ENCODE measurements around the gene ZNF19.

Gene ZNF19

GRCh38 chr16:71472931-71473330 is 16.2 kb downstream of the ZNF19 start:
- no peak for DNase-seq (ENCODE audit: low read depth, low spot score)
- TF ChIP-seq SUZ12 (IDR thresholded peaks at IDR 0.05; ENCODE audit: extremely low read depth, insufficient read depth, insufficient read length), result no peak
- TF ChIP-seq ZNF274 (IDR thresholded peaks at IDR 0.05; ENCODE audit: low read depth, low read length), result no peak
- no peak for TF ChIP-seq YY1 (IDR thresholded peaks at IDR 0.05; ENCODE audit: insufficient read depth, insufficient read length)
- Histone ChIP-seq H3K4me1 (ENCODE audit: insufficient read depth, insufficient read length) (no peaks in the 10 kb centered on the region), H3K27me3 (ENCODE audit: insufficient read depth, insufficient read length) (no peaks in the 10 kb centered on the region), H3K9ac (ENCODE audit: insufficient read length, low read depth) (no peak overlapping the region), H3K9me3 (ENCODE audit: insufficient read depth, low read length) (no peaks in the 10 kb centered on the region), H3K36me3 (ENCODE audit: insufficient read depth, insufficient read length, low read length) (peaks cover 26% of the 10 kb centered on the region), H3K4me3 (ENCODE audit: insufficient read length, low read depth) (no peak overlapping the region)

DNA sequence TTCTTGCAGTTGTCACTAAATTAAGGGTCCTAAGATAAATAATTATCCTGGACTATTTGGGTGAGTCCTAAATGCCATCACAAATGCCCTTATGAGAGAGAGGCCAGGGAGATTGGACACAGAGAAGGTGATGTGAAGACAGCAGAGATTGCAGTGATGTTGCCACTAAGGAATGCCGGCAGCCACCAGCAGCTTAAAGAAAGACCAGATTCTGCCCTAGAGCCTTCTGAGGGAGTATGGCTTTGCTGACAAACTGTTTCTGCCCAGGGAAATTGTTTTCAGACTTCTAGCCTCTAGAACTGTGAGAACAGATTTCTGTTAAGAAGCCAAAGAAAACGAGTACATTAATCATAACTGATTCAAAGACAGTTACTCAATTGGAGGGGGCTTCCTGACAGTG is 17.1 kb downstream of the ZNF19 start:
- H3K9ac ChIP-seq (ENCODE audit: insufficient read length, low read depth), result no peak overlapping the region
- H3K36me3 ChIP-seq (ENCODE audit: insufficient read depth, insufficient read length, low read length), result peaks cover 19% of the 10 kb centered on the region
- no peak overlapping the region for H3K4me3 ChIP-seq (ENCODE audit: insufficient read length, low read depth)
- no peaks in the 10 kb centered on the region for H3K4me1 ChIP-seq (ENCODE audit: insufficient read depth, insufficient read length)
- DNase-seq (ENCODE audit: low read depth, low spot score), result no peak
- TF ChIP-seq SUZ12 (IDR thresholded peaks at IDR 0.05; ENCODE audit: extremely low read depth, insufficient read depth, insufficient read length) (no peak), ZNF274 (IDR thresholded peaks at IDR 0.05; ENCODE audit: low read depth, low read length) (no peak), YY1 (IDR thresholded peaks at IDR 0.05; ENCODE audit: insufficient read depth, insufficient read length) (no peak)
- no peaks in the 10 kb centered on the region for H3K27me3 ChIP-seq (ENCODE audit: insufficient read depth, insufficient read length)
- H3K9me3 ChIP-seq (ENCODE audit: insufficient read depth, low read length), result no peaks in the 10 kb centered on the region

GRCh38 chr16:71467810-71468209 is 21.3 kb downstream of the ZNF19 start:
- H3K4me3 ChIP-seq (ENCODE audit: insufficient read length, low read depth), result no peak overlapping the region
- no peak overlapping the region for H3K9ac ChIP-seq (ENCODE audit: insufficient read length, low read depth)
- H3K9me3 ChIP-seq (ENCODE audit: insufficient read depth, low read length), result no peaks in the 10 kb centered on the region
- no peak for TF ChIP-seq SUZ12 (IDR thresholded peaks at IDR 0.05; ENCODE audit: extremely low read depth, insufficient read depth, insufficient read length)
- TF ChIP-seq YY1 (IDR thresholded peaks at IDR 0.05; ENCODE audit: insufficient read depth, insufficient read length), result no peak
- TF ChIP-seq ZNF274 (IDR thresholded peaks at IDR 0.05; ENCODE audit: low read depth, low read length), result no peak
- no peaks in the 10 kb centered on the region for H3K4me1 ChIP-seq (ENCODE audit: insufficient read depth, insufficient read length)
- no peak for DNase-seq (ENCODE audit: low read depth, low spot score)
- H3K36me3 ChIP-seq (ENCODE audit: insufficient read depth, insufficient read length, low read length), result no peaks in the 10 kb centered on the region
- no peaks in the 10 kb centered on the region for H3K27me3 ChIP-seq (ENCODE audit: insufficient read depth, insufficient read length)

GRCh38 chr16:71464231-71464630 is 24.9 kb downstream of the ZNF19 start:
- no peak for DNase-seq (ENCODE audit: low read depth, low spot score)
- no peaks in the 10 kb centered on the region for H3K36me3 ChIP-seq (ENCODE audit: insufficient read depth, insufficient read length, low read length)
- no peak overlapping the region for H3K4me3 ChIP-seq (ENCODE audit: insufficient read length, low read depth)
- H3K9me3 ChIP-seq (ENCODE audit: insufficient read depth, low read length), result no peaks in the 10 kb centered on the region
- TF ChIP-seq SUZ12 (IDR thresholded peaks at IDR 0.05; ENCODE audit: extremely low read depth, insufficient read depth, insufficient read length), result no peak
- TF ChIP-seq ZNF274 (IDR thresholded peaks at IDR 0.05; ENCODE audit: low read depth, low read length), result no peak
- TF ChIP-seq YY1 (IDR thresholded peaks at IDR 0.05; ENCODE audit: insufficient read depth, insufficient read length), result no peak
- no peaks in the 10 kb centered on the region for H3K27me3 ChIP-seq (ENCODE audit: insufficient read depth, insufficient read length)
- no peak overlapping the region for H3K9ac ChIP-seq (ENCODE audit: insufficient read length, low read depth)
- H3K4me1 ChIP-seq (ENCODE audit: insufficient read depth, insufficient read length), result no peaks in the 10 kb centered on the region

- peak within 1 kb of the TSS; percentile 95 for H3K4me3 ChIP-seq (ENCODE audit: insufficient read length, low read depth)
- TF ChIP-seq YY1 (IDR thresholded peaks at IDR 0.05; ENCODE audit: insufficient read depth, insufficient read length) (no peak), ZNF274 (IDR thresholded peaks at IDR 0.05; ENCODE audit: low read depth, low read length) (no peak), SUZ12 (IDR thresholded peaks at IDR 0.05; ENCODE audit: extremely low read depth, insufficient read depth, insufficient read length) (no peak)
- H3K27me3 ChIP-seq (ENCODE audit: insufficient read depth, insufficient read length), result no peaks in the 10 kb centered on the region
- no peaks in the 10 kb centered on the region for H3K4me1 ChIP-seq (ENCODE audit: insufficient read depth, insufficient read length)
- peak; percentile 66 for DNase-seq (ENCODE audit: low read depth, low spot score)
- no peaks in the 10 kb centered on the region for H3K36me3 ChIP-seq (ENCODE audit: insufficient read depth, insufficient read length, low read length)
- peak within 1 kb of the TSS; percentile 95 for H3K9ac ChIP-seq (ENCODE audit: insufficient read length, low read depth)
- H3K9me3 ChIP-seq (ENCODE audit: insufficient read depth, low read length), result no peaks in the 10 kb centered on the region
Measured at GRCh38 chr16:71461686-71462648, 27.2 kb downstream of the ZNF19 start, which contains the start of gene ZNF23. Gene ZNF23, minus strand, starts transcription at chr16:71462247. Its CDS starts 5,451 bp downstream, at chr16:71456796.

DNA sequence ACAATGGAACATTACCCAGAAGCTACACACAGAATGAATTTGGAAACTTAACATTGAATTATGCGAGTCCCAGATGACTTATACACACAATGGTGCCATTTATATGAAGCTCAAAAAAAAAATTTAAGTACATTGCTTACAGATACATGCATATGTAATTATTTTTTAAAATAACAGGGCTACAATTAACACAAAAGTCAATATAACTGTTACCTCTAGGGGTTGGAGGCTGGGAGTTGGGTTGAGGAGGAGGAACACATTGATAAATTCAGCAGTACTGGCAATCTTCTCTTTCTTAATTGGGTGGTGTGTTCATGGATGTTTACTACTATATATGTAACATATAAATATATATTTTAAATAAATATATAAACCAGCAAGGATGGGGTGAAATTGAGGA is 28.2 kb downstream of the ZNF19 start:
- DNase-seq (ENCODE audit: low read depth, low spot score), result no peak
- TF ChIP-seq YY1 (IDR thresholded peaks at IDR 0.05; ENCODE audit: insufficient read depth, insufficient read length), result no peak
- no peak for TF ChIP-seq SUZ12 (IDR thresholded peaks at IDR 0.05; ENCODE audit: extremely low read depth, insufficient read depth, insufficient read length)
- no peak for TF ChIP-seq ZNF274 (IDR thresholded peaks at IDR 0.05; ENCODE audit: low read depth, low read length)
- no peaks in the 10 kb centered on the region for H3K4me1 ChIP-seq (ENCODE audit: insufficient read depth, insufficient read length)
- peaks cover 9% of the 10 kb centered on the region for H3K36me3 ChIP-seq (ENCODE audit: insufficient read depth, insufficient read length, low read length)
- H3K9ac ChIP-seq (ENCODE audit: insufficient read length, low read depth), result no peak overlapping the region
- H3K9me3 ChIP-seq (ENCODE audit: insufficient read depth, low read length), result no peaks in the 10 kb centered on the region
- H3K4me3 ChIP-seq (ENCODE audit: insufficient read length, low read depth), result peak overlapping the region; percentile 95
- no peaks in the 10 kb centered on the region for H3K27me3 ChIP-seq (ENCODE audit: insufficient read depth, insufficient read length)

GRCh38 chr16:71460236-71460635 is 28.9 kb downstream of the ZNF19 start:
- Histone ChIP-seq H3K9me3 (ENCODE audit: insufficient read depth, low read length) (no peaks in the 10 kb centered on the region), H3K27me3 (ENCODE audit: insufficient read depth, insufficient read length) (no peaks in the 10 kb centered on the region), H3K4me1 (ENCODE audit: insufficient read depth, insufficient read length) (no peaks in the 10 kb centered on the region), H3K9ac (ENCODE audit: insufficient read length, low read depth) (no peak overlapping the region), H3K4me3 (ENCODE audit: insufficient read length, low read depth) (no peak overlapping the region), H3K36me3 (ENCODE audit: insufficient read depth, insufficient read length, low read length) (peaks cover 16% of the 10 kb centered on the region)
- TF ChIP-seq ZNF274 (IDR thresholded peaks at IDR 0.05; ENCODE audit: low read depth, low read length), result no peak
- TF ChIP-seq YY1 (IDR thresholded peaks at IDR 0.05; ENCODE audit: insufficient read depth, insufficient read length), result no peak
- TF ChIP-seq SUZ12 (IDR thresholded peaks at IDR 0.05; ENCODE audit: extremely low read depth, insufficient read depth, insufficient read length), result no peak
- no peak for DNase-seq (ENCODE audit: low read depth, low spot score)
